ENCODE results near the gene HMGXB4. TPM values are rescaled to one million over a fixed set of nuclear protein-coding genes. Genes with fewer than 3 reads are reported as not detected.
"Not testable (repeated sequence)": the region's sequence is repeated elsewhere in the genome, so short reads cannot be mapped to it uniquely, and the experiment has no call there.

The HMGXB4 gene, protein sequence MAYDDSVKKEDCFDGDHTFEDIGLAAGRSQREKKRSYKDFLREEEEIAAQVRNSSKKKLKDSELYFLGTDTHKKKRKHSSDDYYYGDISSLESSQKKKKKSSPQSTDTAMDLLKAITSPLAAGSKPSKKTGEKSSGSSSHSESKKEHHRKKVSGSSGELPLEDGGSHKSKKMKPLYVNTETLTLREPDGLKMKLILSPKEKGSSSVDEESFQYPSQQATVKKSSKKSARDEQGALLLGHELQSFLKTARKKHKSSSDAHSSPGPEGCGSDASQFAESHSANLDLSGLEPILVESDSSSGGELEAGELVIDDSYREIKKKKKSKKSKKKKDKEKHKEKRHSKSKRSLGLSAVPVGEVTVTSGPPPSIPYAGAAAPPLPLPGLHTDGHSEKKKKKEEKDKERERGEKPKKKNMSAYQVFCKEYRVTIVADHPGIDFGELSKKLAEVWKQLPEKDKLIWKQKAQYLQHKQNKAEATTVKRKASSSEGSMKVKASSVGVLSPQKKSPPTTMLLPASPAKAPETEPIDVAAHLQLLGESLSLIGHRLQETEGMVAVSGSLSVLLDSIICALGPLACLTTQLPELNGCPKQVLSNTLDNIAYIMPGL
- 10 to 100 TPM; 24.4 to 29.7 (median 28.8) TPM for polyA plus RNA-seq (ENCODE audit: insufficient read length in 4 of 4)

DNA sequence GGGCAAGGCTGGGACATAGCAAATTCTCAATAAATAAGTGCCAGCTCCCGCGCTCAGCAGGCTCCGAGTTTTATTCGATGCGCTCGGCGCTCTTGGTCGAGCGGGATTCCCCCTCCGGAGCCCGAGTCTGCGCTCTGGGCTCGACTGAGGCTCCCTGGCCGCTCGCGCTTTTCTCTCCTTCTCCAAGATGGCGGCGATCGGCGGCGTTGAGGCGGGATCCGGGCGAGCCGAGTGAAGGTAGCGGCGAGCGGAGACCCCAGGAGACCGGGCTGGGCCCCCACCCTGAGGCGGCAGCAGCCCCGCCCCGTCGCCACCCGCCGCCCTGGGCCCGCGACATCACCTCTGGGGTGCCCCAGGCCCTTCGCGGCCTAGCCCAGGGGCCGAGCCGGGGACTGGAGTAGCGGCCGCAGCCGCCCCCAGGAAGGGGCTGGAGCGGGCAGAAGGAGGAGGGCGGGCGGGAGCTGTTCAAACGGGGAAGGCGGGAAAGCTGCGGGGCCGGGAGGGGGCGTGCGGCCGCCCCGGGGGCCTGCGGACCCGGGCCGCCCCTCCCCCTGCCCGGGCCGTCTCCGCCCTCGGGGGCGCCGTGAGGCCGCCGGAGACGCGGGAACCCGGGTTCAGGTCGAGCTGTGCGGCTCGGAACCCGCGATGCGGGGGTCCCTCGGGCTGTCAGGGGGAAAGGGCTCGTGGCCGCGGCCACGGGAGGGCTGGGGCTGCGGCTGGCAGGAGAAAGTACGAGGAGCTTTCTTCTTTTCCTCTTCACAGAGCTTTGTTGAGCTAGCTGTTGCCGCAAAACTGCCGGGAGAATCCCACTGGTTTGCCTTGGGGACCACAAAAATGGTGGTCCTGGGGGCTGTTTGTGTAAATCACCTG lies at the start of gene HMGXB4:
Gene HMGXB4, plus strand, starts transcription at position 173 of the 870 bp plus-strand sequence. CDS start 4,898 bp downstream, outside the sequence.
- DNase-seq (ENCODE audit: low read depth in 4 of 4, low spot score in 3 of 4): peak; percentile 76 to 86 (median 82)

DNA sequence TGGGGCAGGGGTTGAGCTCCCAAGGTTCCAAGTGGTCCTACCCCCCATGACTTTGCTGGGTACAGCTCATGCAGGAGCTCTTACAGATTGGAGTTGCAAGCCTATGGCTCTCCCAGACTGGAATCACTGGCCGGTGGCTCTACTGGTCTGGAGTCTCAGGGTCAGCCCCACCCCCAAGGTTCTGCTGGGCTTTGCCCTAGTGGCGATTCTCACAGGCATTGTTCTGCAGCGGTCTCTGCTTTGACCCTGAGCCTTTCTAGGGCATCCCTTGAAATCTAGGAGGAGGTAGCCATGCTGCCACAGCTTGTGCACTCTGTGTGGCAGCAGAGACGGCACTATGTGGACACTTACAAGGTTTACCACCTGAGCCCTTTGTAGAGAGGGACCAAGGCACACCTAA lies 49.3 kb upstream of the HMGXB4 start:
- DNase-seq (ENCODE audit: low read depth in 4 of 4, low spot score in 3 of 4): no peak

DNA sequence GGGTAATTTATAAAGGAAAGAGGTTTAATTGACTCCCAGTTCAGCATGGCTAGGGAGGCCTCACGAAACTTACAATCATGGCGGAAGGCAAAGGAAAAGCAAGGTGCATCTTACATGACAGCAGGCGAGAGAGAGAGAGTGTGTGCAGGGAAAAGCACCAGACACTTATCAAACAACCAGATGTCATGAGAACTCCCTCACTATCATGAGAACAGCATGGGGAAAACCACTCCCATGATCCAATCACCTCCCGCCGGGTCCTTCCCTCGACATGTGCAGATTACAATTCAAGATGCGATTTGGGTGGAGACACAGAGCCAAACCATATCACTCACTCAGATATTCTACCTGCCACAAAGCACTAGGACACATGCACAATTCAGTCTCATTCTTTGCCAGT lies 48.1 kb upstream of the HMGXB4 start:
- no peak for DNase-seq (ENCODE audit: low read depth in 4 of 4, low spot score in 3 of 4)

DNA sequence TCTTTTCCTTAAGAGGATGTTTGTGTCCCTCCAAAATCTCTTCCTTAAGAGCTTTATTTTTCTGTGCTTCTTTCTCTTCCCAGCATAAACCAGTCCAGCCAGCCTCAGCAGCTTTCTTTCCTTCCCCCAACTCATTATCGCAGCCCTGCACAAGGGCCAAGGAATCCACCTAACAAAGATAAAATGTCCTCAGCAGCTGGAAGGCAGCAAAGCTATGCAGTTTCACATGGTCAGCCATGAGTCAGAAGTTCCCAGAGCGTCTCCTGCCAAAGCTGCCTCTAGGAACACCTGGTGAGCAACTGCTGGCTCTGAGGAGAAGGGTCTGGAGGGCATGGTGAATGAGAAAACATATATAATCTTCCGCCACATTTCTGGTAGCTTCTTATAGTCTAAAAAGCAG lies 45.3 kb upstream of the HMGXB4 start:
- DNase-seq (ENCODE audit: low read depth in 4 of 4, low spot score in 3 of 4): no peak

DNA sequence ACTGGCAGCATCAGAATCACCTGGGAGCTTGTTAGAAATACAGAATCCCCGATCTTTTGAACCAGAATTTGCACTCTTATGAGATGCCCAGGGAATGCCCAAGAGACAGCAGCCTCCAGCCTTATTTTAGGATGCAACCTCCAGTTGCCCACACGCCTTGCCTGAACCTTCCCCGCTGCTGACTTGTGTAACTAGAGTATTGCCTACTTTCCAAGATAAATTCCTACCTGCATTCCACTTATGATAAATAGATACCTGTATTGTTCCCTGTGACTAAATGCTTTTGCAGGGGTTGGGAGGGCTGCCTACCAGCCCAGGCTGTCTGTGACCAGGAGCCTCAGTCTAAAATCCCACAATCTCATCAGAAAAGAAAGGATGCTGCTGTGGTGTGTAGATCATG lies 44.3 kb upstream of the HMGXB4 start:
- no peak for DNase-seq (ENCODE audit: low read depth in 4 of 4, low spot score in 3 of 4)

DNA sequence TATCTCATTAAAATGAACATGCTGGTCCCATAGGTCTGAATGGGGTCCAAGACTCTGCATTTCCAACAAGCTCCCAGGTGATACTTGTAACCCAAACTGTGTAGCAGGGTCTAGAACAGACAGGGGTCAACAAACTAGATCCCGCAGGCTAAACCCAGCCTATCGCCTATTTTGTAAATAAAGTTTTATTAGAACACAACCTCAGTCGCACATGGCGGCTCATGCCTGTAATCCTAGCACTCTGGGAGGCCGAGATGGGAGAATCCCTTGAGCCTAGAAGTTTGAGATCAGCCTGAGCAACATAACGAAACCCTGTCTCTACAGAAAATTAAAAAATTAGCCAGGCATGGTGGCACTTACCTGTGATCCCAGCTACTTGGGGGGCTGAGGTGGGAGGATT lies 42.3 kb upstream of the HMGXB4 start:
- DNase-seq (ENCODE audit: low read depth in 4 of 4, low spot score in 3 of 4): no peak

DNA sequence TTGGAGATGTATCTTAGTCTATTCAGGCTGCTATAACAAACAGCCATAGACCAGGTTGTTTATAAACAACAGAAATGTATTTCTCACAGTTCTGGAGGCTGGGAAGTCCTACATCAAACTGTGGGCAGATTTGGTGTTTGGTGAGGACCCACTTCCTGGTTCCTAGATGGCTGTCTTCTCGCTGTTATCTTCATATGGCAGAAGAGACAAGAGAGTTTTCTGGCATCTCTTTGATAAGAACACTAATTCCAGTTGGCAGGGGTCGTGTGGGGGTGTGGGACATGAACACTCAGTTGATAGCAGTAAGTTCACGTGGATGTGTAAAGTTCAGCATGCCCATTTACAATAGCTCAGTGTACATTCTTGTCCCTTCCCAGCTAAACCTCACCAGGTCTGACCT lies 41.3 kb upstream of the HMGXB4 start:
- DNase-seq (ENCODE audit: low read depth in 4 of 4, low spot score in 3 of 4): no peak

DNA sequence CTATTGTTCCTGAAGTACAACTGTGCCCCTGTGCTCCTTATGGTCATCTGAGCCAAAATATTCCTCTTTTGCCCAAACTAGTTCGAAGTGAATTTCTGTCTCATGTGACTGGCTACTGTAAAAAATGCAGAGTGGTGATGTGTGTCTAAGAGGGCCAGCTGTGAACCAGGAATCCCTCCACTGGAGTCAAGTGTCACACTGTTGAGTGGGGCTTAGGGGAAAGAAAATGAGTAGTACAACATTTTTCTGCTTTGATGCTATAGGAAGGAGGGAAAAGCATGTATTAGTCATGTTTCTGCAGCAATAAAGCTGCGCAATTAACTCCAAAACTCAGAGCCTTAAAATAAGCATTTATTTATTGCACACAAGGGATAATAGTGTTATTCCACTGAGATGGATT lies 39.8 kb upstream of the HMGXB4 start:
- no peak for DNase-seq (ENCODE audit: low read depth in 4 of 4, low spot score in 3 of 4)

DNA sequence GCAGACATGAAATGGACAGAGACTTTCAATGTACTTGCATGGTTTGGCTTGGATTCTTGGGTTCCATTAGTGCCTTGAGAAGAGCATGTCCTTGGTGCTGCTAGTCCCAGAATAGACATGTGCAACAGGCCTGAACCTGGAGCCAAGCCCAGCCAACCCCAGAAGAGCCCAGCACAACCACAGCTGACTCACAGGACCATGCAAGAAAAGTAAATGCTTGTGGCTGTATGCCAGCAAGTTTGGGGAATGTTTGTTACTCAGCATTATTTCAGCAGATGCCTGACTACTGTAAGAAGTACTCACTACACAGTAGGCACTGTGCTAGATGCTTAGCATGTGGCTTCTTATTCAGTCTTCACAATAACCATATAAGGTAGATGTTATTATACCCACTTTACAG lies 39.2 kb upstream of the HMGXB4 start:
- DNase-seq (ENCODE audit: low read depth in 4 of 4, low spot score in 3 of 4): no peak

DNA sequence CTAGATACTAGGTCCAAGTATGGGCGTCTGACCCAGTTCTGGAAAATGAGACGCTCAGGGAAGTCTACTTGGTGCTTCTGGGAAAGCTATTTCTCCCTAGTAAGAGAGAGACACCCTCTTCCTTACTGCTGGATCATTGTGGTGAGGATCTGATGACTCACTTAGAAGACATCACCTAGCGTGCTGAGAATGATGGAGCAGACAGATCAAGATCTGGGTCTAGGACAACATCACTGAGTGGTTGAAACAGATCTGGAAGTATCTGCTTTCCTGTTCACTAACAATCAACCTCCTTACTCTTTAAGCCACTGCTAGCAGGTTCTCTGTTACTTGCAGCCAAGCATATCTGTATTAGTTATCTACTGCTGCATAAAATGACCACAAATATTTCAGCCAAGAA lies 38.3 kb upstream of the HMGXB4 start:
- no peak for DNase-seq (ENCODE audit: low read depth in 4 of 4, low spot score in 3 of 4)

DNA sequence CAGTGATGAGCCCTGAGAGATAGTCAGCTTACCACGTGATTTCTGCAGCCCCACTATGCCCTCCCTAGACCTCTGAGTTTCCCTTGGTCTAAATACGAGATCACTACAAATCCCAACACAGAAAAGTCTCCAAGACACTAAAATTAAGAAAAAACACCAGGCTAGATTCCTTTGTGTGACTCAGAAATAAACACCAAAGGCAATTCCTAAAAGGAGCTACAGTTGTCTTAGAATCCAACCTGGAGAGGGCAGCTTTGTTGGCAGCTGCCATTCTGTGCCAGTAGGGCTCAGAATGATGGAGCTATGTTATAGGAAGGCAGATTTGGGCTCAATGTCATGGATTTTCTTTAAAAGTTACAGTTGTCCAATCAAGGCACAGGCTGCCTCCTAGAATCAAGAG lies 37.1 kb upstream of the HMGXB4 start:
- DNase-seq (ENCODE audit: low read depth in 4 of 4, low spot score in 3 of 4): no peak

DNA sequence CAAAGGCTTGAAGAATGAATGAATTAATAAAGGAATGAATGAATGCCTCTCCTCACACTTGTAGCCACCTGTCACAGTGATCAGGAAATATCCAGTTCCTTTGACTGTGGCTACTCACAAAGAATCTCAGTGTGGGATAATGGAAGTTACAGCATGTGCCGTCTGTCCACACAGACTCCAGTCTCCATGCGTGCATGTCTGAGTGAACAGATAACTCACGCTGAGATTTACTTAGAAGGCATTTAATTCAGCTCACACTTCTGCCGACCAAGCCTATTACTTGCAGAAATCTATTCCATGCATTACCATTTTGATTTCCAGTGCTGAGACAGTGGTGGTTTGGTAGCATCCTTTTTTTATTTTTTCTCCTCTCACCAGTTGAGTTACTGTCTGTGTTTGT lies 32.3 kb upstream of the HMGXB4 start:
- no peak for DNase-seq (ENCODE audit: low read depth in 4 of 4, low spot score in 3 of 4)

DNA sequence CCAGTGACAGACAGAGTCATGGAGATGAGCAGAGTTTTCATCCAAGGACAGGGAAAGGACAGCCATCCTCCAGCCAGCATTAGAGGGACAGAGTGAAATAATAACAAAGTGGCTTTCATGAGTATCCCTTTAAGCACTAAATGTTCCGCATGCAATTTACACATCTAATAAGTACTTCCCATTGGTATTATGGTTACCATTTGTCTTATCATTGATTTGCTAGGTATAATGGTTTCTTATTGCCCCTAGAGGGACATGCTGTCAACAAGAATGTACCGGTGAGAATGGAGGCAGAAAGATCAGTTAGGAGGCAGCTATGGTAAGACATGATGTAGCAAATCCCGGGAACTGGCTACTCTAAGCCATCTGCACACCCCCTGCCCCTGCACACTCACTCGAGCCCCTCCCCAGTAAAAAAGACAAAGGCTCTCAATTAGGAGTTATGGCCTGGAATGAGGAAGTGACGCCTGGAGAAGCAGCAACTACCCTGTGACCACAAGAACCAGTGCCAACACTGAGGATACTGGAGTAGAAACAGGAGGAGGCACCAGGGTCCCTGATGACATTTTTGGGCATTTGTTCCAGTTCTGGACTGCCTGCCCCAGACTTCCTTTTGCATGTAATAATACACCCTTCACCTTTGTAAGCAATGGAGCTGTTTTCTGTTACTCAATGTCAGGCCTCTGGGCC lies 30.2 kb upstream of the HMGXB4 start:
- DNase-seq (ENCODE audit: low read depth in 4 of 4, low spot score in 3 of 4): no peak

DNA sequence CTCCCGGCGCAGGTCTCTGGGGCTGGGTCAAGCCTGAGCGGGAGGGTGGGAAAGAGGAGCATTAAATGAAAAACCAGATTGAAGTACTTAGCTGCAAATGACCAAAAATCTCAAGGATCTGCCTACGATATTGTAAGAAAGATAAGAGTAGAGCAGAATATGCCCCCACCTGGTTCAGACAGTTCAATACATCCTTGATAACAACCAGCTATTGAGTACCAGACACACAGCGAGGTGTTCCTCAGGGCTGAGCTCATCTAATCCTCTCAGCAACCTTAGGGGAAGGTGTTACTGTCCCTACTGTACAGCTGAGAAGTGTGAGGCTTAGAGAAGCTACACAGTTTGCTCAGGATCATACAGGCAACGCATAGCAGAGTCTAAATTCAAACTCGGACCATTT lies 27.4 kb upstream of the HMGXB4 start:
- DNase-seq (ENCODE audit: low read depth in 4 of 4, low spot score in 3 of 4): no peak

DNA sequence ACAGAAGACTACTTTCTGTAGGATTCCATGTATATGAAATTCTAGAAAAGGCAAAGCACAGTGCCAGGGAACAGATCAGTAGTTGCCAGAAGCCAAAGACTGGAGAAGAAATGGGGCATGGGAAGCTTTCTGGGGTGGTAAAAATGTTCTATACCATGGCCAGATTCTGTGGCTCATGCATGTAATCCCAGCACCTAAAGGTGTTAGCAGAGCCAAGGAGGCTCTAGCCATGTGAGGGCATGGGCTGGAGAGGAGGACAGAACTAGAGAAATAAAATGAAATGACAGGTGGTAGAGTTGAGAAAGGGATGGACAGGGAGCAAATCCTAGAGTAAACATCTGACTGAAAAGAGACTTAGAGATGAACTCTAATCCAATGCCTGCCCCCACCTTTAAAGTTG lies 26.9 kb upstream of the HMGXB4 start:
- no peak for DNase-seq (ENCODE audit: low read depth in 4 of 4, low spot score in 3 of 4)

DNA sequence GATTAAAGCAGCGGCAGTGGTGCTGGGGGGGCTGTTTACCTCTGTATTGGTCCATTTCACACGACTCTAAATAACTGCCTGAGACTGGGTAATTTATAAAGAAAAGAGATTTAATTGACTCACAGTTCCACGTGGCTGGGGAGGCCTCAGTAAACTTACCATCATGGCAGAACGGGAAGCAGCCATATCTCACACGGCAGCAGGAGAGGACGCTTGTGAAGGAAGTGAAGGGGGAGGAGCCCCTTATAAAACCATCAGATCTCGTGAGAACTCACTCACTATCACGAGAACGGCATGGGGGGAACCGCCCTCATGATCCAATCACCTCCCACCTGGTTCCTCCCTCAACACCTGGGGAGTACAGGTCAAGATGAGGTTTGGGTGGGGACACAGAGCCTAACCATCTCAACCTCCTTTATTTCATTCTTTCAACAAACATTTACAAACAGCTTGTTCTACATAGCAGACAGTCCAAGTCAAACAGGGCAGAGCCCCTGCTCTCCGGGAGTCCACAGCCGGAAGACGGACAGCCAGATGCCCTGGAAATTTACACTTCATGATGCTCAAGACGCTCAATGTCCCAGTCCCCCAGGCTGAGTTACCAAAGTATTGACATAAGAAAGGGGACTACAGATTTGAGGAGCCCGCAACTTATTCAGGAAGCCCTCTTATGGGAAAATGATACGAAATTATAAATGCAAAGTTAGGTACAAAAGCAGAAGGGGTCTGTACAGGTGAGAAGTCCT lies 26.3 kb upstream of the HMGXB4 start:
- DNase-seq (ENCODE audit: low read depth in 4 of 4, low spot score in 3 of 4): no peak

DNA sequence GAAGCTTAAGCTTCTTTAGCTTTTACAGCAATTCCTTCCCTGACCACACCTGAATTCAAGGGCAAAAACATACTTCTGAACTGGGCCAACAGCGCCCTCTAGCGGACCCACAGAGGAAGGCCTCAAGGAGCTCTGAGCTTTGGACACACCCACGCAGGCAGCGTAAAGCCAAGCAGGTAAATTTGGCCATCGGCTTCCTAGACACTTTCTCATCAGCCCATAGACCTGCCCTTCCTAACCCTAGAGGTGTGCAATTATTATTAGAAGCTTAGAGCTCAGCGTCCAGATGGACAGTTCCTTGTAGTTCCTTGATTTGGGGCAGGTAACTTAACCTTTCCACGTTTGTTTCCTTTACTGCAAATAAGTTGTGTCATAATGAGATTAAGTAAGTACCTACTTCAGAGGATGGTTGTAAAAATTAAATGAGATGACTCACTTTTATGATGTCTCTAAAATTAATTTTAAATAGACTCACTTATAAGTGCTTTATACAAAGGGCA lies 25.7 kb upstream of the HMGXB4 start:
- DNase-seq (ENCODE audit: low read depth in 4 of 4, low spot score in 3 of 4): peak; percentile 48 to 67 (median 60)

DNA sequence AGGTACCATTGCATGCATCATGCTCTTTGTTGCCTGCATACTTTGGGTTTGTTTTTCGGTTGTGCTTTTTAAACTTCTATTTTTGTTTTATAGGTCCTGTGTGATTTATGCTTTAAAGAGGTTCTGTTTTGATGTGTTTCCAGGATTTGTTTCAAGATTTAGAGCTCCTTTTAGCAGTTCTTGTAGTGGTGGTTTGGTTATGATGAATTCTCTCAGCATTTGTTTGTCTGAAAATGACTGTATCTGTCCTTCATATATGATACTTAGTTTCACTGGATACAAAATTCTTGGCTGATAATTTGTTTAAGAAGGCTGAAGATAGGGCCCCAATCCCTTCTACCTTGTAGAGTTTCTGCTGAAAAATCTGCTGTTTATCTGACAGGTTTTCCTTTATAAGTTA lies 18.5 kb upstream of the HMGXB4 start:
- not testable (repeated sequence) for DNase-seq (ENCODE audit: low read depth in 4 of 4, low spot score in 3 of 4)

DNA sequence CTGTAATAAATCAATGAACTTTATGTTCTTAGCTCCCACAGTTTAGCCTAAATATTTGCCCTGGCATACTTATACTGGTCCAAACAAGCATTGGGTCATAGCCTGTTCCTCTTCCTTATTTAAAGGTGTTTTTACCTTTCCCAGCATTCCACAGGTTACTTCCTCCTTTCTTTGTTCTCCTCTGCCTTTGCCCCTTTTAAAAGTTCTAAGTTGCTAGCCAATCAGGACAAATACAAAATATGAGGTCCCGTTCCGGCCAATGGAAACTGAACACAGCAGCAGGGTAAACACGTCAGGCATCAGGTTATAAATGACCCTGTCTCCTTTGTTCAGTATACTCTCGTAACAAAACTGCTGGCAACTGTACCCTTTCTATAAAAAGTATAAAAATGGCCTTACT lies 12.8 kb upstream of the HMGXB4 start:
- not testable (repeated sequence) for DNase-seq (ENCODE audit: low read depth in 4 of 4, low spot score in 3 of 4)

DNA sequence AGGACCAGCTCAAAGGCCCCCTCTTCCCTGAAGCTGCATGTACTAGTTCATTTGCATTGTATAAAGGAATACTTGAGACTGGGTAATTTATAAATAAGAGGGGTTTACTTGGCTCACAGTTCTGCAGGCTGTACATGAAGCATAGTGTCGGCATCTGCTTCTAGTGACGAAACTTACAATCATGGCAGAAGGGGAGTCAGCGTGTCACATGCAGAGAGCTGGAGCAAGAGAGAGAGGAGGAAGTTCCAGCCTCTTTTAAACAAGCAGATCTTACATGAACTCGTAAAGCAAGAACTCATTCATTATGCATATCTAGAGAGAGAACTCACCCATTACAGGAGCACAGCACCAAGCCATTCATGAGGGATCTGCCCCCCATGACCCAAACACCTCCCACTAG lies 7.1 kb upstream of the HMGXB4 start:
- DNase-seq (ENCODE audit: low read depth in 4 of 4, low spot score in 3 of 4): no peak
